HG03575 (cell line): ENCODE measurements around the gene MPV17.
"Not testable (repeated sequence)": the region's sequence is repeated elsewhere in the genome, so short reads cannot be mapped to it uniquely, and the experiment has no call there.

Experiments used
- ATAC-seq: cut with Tn5 transposase; IDR thresholded peaks from one replicate; pipeline ENCODE4 v1.9.1; 2021; ENCODE audit not compliant: unreplicated experiment, insufficient number of reproducible peaks, low FRiP score; ENCODE audit errors: extremely low read depth

MPV17 gene

DNA sequence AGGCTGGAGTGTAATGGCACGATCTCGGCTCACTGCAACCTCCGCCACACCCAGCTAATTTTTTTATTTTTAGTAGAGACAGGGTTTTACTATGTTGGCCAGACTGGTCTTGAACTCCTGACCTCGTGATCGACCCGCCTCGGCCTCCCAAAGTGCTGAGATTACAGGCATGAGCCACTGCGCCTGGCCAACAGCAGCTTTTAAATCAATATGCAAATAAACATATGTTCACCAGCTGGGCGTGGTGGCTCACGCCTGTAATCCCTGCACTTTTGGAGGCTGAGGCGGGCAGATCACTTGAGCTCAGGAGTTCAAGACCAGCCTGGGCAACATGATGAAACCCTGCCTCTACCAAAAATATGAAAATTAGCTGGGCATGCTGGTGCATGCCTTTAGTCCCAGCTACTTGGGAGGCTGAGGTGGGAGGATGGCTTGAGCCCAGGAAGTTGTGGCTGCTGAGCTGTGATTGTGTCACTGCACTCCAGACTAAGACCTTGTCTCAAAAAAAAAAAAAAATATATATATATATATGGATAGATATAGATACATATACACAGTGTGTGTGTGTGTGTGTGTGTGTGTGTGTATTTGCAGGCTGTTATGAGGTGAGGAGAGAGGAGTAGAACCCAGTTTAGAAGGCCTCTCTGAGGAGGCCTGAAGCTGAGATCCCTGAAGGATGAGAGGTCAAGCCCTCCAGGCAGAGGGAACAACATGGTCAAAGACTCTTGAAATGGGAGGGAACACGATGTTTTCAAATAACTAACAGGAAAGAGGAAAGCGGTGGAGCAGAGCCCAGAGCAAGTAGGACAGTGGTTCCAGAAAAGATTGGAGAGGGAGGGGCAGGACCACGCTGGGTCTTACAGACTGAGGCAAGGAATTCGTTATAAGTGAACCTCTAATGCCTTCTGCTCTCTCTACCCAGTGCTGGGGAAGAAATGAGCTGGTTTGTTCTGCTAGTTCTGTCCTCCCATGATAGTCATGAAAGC lies 50.1 kb downstream of the MPV17 start:
- not testable (repeated sequence) for ATAC-seq

GRCh38 chr2:27271631-27272340 lies 51.1 kb downstream of the MPV17 start:
- ATAC-seq = no peak

GRCh38 chr2:27270670-27271069 lies 52.2 kb downstream of the MPV17 start:
- ATAC-seq = no peak

DNA sequence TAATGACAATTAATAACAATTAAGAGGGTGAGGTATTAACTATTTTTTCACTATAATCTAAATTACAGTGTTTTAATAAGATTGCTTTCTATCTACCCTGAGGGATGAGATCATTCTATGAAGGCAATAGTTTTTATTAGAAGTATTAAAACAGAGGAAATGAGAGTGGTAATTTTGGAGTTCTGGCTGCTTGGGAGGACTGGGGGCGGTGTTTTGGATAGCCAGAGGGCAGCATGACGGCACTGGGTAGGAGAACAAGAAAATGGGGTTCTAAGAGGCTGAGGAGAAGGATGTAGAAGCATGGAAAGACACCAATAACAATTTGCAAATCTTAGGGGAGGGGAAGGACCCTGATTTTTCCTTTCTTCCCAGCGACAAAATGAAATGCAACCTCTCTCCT lies 52.8 kb downstream of the MPV17 start:
- no peak for ATAC-seq

DNA sequence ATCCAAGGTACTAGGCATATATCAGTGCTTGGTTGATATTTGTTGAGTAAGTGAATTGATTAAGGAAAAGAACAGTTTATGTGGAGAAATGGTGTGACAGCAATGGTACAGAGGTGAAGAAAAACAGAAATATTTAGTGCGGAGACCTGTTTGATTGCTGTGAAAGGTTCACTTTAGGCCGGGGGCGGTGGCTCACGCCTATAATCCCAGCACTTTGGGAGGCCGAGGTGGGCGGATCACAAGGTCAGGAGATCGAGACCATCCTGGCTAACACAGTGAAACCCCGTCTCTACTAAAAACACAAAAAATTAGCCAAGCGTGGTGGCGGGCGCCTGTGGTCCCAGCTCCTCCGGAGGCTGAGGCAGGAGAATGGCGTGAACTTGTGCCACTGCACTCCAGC lies 54.6 kb downstream of the MPV17 start:
- not testable (repeated sequence) for ATAC-seq

DNA sequence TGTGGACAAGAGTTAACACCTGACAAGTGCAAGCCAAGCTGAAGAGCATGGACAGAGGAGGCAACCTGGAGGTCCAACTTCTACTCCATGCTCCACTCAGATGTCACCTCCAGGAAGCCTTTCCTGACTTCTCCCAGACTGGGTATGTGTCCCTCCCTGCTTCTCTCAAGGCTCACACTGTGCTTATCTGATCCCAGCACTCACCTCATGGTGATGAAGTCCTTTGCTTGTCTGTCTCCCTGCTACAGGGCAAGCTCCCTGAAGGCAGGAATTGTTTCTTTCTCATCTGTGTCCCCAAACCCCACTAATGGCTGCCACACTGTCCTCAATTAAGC lies 57.4 kb downstream of the MPV17 start:
- no peak for ATAC-seq

- no peak for ATAC-seq
These were observed 58.0 kb downstream of the MPV17 start for GRCh38 chr2:27264753-27265535.

- no peak for ATAC-seq
These were observed 58.6 kb downstream of the MPV17 start for GRCh38 chr2:27264253-27264752.

- ATAC-seq = no peak
These were observed 59.3 kb downstream of the MPV17 start for GRCh38 chr2:27263287-27264252.

DNA sequence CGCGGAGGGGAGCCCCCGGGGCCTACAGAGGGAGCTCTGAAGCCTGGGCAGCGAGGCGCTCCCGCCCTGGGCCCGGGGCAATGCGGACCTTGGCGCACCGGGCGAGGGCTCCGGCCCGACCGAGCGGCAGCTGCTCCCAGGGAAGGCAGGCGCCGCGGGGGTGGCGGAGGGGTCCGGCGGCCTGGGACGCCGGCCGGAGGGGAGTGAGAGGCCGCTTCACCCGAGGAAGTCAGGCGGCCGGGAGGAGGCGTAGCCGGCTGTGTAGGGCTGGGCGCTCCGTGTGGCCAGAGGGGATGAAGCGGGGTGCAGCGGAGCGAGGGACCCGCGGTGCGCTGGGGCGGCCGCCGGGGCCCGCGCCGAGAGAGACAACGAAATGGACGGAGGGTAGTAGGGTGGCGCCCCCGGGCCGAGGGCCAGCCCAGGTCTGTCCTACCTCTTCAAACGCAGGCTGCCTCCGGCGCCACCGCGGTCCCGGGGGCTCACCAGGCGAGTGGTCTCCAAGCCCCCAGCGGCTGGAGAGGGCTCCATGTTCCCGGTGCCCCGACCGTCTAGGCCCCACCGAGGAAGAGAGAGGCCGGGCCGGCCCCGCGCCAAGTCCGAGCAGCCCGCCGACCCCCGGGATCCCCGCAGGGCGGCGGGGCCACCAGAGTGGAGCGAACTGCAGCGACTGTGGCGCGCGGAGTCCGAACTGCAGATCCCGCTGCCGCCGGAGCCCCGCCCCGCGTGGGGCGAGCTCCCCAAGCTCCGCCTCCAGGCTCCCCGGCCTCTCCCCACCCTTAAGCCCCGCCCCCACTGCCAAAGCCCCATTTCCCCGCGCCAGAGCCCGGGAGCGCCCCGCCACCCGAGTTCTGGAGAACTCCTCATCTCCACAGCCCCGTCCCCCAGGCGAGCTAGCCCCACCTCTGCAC lies 60.3 kb downstream of the MPV17 start, which contains the start of gene SLC30A3:
TSS of gene SLC30A3 (minus strand) at position 669 of the 908 bp plus-strand sequence. CDS start at position 528, 141 bp downstream.
- no peak for ATAC-seq

DNA sequence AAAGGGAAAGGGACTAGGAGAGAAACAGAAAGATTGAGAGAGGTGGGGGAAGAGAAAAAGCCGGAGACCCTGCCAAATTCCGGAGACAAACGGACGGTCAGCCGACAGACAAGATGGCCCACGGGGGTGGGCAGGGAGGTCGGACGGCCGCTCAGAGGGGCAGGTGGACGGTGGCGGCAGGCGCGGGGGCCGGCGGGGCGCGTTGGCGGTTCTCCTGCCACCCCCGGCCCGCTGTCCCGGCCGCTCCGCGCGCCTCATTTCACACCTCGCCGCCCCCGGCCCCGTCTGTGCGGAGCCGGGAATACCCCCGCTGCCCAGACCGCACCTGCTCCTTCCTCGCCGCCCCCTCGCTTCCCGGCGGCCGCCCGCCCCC lies 61.0 kb downstream of the MPV17 start:
- no peak for ATAC-seq

GRCh38 chr2:27261241-27261925 lies 61.5 kb downstream of the MPV17 start:
- ATAC-seq = no peak
